WI38 (cell line): ENCODE measurements around the gene KIAA0232.

Experiments
- H3K4me3 ChIP-seq: 2 replicates; pipeline ENCODE4 v1.5.1; 2011; ENCODE audit warnings: low read depth, mild to moderate bottlenecking, control low read depth, low read length
- TF ChIP-seq, protein P1 (sequence below): IDR thresholded peaks from 2 replicates; pipeline ENCODE4 v1.5.1; 2012; ENCODE audit warnings: low read depth, mild to moderate bottlenecking, control low read depth, low read length

The KIAA0232 gene

DNA sequence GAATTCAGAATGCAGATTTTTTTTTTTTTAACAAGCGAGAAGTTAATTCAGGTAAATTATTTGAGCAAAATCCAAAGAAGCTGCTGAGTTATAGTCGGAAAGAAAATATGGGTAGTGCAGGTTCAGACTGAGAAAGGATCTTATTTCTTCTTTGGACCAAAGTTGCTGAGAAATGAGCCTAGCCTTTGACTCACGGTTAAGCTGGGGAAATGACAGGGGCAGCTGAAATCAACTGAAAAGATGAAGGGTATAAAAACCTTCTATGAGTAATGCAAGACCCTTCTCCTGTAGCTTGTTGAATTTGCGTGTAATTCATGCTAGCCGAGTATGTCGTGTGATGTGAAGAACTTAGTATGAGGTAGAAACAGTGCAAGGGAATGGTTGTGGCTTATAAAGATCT, 63.0 kb downstream of the KIAA0232 start:
- TF ChIP-seq, protein P1, sequence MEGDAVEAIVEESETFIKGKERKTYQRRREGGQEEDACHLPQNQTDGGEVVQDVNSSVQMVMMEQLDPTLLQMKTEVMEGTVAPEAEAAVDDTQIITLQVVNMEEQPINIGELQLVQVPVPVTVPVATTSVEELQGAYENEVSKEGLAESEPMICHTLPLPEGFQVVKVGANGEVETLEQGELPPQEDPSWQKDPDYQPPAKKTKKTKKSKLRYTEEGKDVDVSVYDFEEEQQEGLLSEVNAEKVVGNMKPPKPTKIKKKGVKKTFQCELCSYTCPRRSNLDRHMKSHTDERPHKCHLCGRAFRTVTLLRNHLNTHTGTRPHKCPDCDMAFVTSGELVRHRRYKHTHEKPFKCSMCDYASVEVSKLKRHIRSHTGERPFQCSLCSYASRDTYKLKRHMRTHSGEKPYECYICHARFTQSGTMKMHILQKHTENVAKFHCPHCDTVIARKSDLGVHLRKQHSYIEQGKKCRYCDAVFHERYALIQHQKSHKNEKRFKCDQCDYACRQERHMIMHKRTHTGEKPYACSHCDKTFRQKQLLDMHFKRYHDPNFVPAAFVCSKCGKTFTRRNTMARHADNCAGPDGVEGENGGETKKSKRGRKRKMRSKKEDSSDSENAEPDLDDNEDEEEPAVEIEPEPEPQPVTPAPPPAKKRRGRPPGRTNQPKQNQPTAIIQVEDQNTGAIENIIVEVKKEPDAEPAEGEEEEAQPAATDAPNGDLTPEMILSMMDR, result no peak
- no peak overlapping the region for H3K4me3 ChIP-seq

DNA sequence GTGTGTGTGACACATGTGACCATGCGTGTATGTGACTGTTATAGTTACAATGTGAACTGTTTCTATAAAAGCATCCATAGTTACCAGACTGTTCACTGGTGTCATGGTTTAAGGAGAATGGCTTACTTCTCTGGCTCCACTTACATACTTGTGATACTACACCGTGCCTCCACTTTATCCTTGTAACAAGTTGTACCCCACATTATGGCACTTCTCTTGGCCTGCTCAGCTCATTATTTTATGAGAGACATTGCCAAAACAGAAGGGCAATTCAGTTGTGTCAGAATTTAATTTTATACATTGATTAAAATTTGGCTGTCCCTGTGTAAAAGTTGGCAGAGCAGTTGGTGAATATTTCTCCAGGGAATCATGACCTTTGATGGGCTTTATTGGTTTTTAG, 64.7 kb downstream of the KIAA0232 start:
- no peak overlapping the region for H3K4me3 ChIP-seq
- TF ChIP-seq, protein P1, result no peak

DNA sequence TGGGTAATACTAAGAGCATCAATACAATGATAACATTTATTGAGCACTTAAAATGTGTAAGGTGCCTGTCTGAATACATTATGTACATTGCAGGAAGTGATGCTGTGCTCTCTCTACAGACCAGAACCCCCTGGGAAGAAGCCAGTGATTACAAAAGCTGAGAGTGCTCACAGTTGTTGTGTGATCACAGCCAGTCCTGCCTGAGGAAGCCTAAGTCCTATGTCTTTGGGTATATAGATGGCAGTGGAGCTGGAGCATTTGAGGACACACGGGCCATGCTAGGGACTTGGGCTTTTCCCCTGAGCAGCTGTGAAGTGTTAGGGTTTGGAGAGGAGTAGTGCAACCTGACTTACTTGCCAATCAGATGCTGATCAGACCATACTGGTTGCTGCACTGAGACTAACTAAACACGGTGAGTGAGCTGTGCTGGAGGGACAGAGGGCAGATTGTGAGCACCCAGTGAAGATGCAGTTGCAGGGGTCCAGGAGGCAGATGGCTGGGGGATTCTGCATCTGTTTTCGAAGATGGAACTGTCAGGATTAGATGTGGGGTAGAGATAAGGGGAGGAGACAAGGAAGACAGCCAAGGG, 66.3 kb downstream of the KIAA0232 start:
- TF ChIP-seq, protein P1, result no peak
- H3K4me3 ChIP-seq, result no peak overlapping the region

DNA sequence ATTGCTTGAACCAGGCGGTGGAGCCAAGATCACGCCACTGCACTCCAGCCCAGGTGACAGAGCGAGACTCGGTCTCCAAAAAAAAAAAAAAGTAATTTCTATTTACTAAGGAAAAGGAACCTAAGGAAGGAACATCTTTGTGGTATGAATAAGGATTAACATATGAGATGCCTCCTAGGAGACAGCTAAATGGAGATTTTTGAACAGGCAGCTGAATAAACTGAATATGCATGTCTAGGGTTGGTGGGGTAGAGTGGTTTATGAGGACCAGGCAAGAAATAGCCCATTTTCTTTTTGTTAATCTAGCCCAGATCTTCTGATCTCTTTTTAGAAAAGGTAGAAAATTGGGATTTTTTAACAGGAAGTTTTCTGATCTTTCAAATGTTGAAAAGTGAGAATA, 67.2 kb downstream of the KIAA0232 start:
- H3K4me3 ChIP-seq, result no peak overlapping the region
- TF ChIP-seq, protein P1, result no peak

DNA sequence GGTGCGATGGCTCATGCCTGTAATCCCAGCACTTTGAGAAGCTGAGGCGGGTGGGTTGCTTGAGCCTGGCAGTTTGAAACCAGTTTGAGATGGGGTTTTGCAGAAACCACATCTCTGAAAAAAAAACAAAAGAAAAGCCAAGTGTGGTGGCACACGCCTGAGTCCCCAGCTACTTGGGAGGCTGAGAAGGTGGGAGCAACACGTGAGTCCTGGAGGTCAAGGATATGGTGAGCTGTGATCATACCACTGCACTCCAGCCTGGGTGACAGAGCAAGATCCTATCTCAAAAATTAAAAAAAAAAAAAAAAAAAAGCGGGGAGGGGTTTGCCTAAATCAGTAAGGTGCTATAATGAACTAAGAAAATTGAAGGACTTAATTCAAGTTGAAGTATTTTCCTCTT, 68.9 kb downstream of the KIAA0232 start:
- TF ChIP-seq, protein P1, result no peak
- H3K4me3 ChIP-seq, result no peak overlapping the region

DNA sequence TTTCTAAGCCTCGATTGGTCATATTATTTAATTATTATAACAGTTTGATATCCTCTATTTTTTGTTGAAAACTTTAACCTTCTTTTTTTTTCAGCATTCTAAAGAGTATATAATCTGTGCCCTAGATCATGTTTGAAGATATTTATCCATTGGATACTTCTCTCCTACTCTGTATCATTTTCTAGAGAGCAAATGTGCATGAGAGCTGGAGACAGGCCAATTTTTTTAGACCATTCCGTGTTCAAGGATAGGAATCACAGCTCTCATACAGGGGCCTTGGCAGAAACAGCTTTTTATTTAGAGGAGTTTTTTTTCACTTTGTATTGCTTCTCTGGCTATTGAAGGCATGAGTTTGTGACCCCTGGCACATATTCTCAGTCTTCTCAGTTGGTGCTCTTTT, 69.4 kb downstream of the KIAA0232 start:
- no peak overlapping the region for H3K4me3 ChIP-seq
- TF ChIP-seq, protein P1, result no peak

DNA sequence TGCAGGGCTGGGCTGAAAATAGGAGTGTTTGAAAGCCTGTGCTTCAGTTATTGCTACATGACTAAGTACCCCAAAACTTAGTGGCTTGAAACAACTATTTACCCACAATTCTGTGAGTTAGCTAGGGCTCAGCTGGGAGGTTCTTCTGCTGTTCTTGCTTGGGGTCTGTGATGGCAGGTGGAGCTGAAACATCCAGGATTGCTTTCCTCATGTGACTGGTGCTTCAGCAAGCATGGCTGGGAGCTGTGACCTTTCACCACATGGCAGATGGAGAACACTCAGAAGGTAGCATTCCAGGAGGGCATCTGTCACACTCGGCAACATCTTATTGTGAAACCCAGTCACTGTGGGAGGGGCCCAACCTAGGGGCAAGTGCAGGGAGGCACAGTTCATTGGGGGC, 70.1 kb downstream of the KIAA0232 start:
- no peak overlapping the region for H3K4me3 ChIP-seq
- TF ChIP-seq, protein P1, result no peak
